ENCODE results near the gene C5.

The C5 gene

GRCh38 chr9:121026260-121026691, 23.8 kb downstream of the C5 start:
- Histone ChIP-seq H3K36me3 (ENCODE audit: insufficient read depth, low read length) (no peaks in the 10 kb centered on the region), H3K9ac (ENCODE audit: low read depth, low read length) (no peak overlapping the region), H3K4me1 (ENCODE audit: insufficient read depth, low read length) (no peaks in the 10 kb centered on the region)

GRCh38 chr9:121024237-121024636, 25.8 kb downstream of the C5 start:
- Histone ChIP-seq H3K9ac (ENCODE audit: low read depth, low read length) (no peak overlapping the region), H3K4me1 (ENCODE audit: insufficient read depth, low read length) (no peaks in the 10 kb centered on the region), H3K9me3 (ENCODE audit: control insufficient read depth, insufficient read depth, low read length) (no peaks in the 10 kb centered on the region), H3K36me3 (ENCODE audit: insufficient read depth, low read length) (no peaks in the 10 kb centered on the region)

More at GRCh38 chr9:121026260-121026691, 23.8 kb downstream of the C5 start:
- no peaks in the 10 kb centered on the region for H3K9me3 ChIP-seq (ENCODE audit: control insufficient read depth, insufficient read depth, low read length)

GRCh38 chr9:121023064-121023463, 27.0 kb downstream of the C5 start:
- no peak overlapping the region for H3K9ac ChIP-seq (ENCODE audit: low read depth, low read length)
- no peaks in the 10 kb centered on the region for H3K9me3 ChIP-seq (ENCODE audit: control insufficient read depth, insufficient read depth, low read length)
- no peaks in the 10 kb centered on the region for H3K36me3 ChIP-seq (ENCODE audit: insufficient read depth, low read length)
- H3K4me1 ChIP-seq (ENCODE audit: insufficient read depth, low read length): no peaks in the 10 kb centered on the region

GRCh38 chr9:121021301-121021700, 28.8 kb downstream of the C5 start:
- no peaks in the 10 kb centered on the region for H3K9me3 ChIP-seq (ENCODE audit: control insufficient read depth, insufficient read depth, low read length)
- H3K4me1 ChIP-seq (ENCODE audit: insufficient read depth, low read length): no peaks in the 10 kb centered on the region
- H3K36me3 ChIP-seq (ENCODE audit: insufficient read depth, low read length): no peaks in the 10 kb centered on the region
- H3K9ac ChIP-seq (ENCODE audit: low read depth, low read length): no peak overlapping the region

- Histone ChIP-seq H3K9me3 (ENCODE audit: control insufficient read depth, insufficient read depth, low read length) (no peaks in the 10 kb centered on the region), H3K4me1 (ENCODE audit: insufficient read depth, low read length) (no peaks in the 10 kb centered on the region), H3K36me3 (ENCODE audit: insufficient read depth, low read length) (no peaks in the 10 kb centered on the region), H3K9ac (ENCODE audit: low read depth, low read length) (no peak overlapping the region)
Measured at GRCh38 chr9:121019273-121019672, 30.8 kb downstream of the C5 start.

GRCh38 chr9:121013911-121014310, 36.2 kb downstream of the C5 start:
- H3K4me1 ChIP-seq (ENCODE audit: insufficient read depth, low read length): no peaks in the 10 kb centered on the region
- no peaks in the 10 kb centered on the region for H3K9me3 ChIP-seq (ENCODE audit: control insufficient read depth, insufficient read depth, low read length)
- no peaks in the 10 kb centered on the region for H3K36me3 ChIP-seq (ENCODE audit: insufficient read depth, low read length)
- H3K9ac ChIP-seq (ENCODE audit: low read depth, low read length): no peak overlapping the region

GRCh38 chr9:121009650-121010049, 40.4 kb downstream of the C5 start:
- Histone ChIP-seq H3K9ac (ENCODE audit: low read depth, low read length) (no peak overlapping the region), H3K9me3 (ENCODE audit: control insufficient read depth, insufficient read depth, low read length) (no peaks in the 10 kb centered on the region), H3K36me3 (ENCODE audit: insufficient read depth, low read length) (no peaks in the 10 kb centered on the region), H3K4me1 (ENCODE audit: insufficient read depth, low read length) (no peaks in the 10 kb centered on the region)

- no peaks in the 10 kb centered on the region for H3K9me3 ChIP-seq (ENCODE audit: control insufficient read depth, insufficient read depth, low read length)
- H3K9ac ChIP-seq (ENCODE audit: low read depth, low read length): no peak overlapping the region
- H3K36me3 ChIP-seq (ENCODE audit: insufficient read depth, low read length): no peaks in the 10 kb centered on the region
- H3K4me1 ChIP-seq (ENCODE audit: insufficient read depth, low read length): no peaks in the 10 kb centered on the region
Measured at GRCh38 chr9:120999317-120999716, 50.8 kb downstream of the C5 start.

GRCh38 chr9:120998111-120998510, 52.0 kb downstream of the C5 start:
- H3K36me3 ChIP-seq (ENCODE audit: insufficient read depth, low read length): no peaks in the 10 kb centered on the region
- no peak overlapping the region for H3K9ac ChIP-seq (ENCODE audit: low read depth, low read length)

GRCh38 chr9:120997502-120997901, 52.6 kb downstream of the C5 start:
- H3K9me3 ChIP-seq (ENCODE audit: control insufficient read depth, insufficient read depth, low read length): no peaks in the 10 kb centered on the region
- no peaks in the 10 kb centered on the region for H3K36me3 ChIP-seq (ENCODE audit: insufficient read depth, low read length)
- H3K4me1 ChIP-seq (ENCODE audit: insufficient read depth, low read length): no peaks in the 10 kb centered on the region
- H3K9ac ChIP-seq (ENCODE audit: low read depth, low read length): no peak overlapping the region

More at GRCh38 chr9:120998111-120998510, 52.0 kb downstream of the C5 start:
- Histone ChIP-seq H3K4me1 (ENCODE audit: insufficient read depth, low read length) (no peaks in the 10 kb centered on the region), H3K9me3 (ENCODE audit: control insufficient read depth, insufficient read depth, low read length) (no peaks in the 10 kb centered on the region)

GRCh38 chr9:120996409-120996808, 53.7 kb downstream of the C5 start:
- H3K4me1 ChIP-seq (ENCODE audit: insufficient read depth, low read length): no peaks in the 10 kb centered on the region
- H3K9me3 ChIP-seq (ENCODE audit: control insufficient read depth, insufficient read depth, low read length): no peaks in the 10 kb centered on the region
- H3K9ac ChIP-seq (ENCODE audit: low read depth, low read length): no peak overlapping the region

GRCh38 chr9:120989065-120989464, 61.0 kb downstream of the C5 start:
- no peaks in the 10 kb centered on the region for H3K36me3 ChIP-seq (ENCODE audit: insufficient read depth, low read length)
- no peaks in the 10 kb centered on the region for H3K9me3 ChIP-seq (ENCODE audit: control insufficient read depth, insufficient read depth, low read length)
- no peak overlapping the region for H3K9ac ChIP-seq (ENCODE audit: low read depth, low read length)
- H3K4me1 ChIP-seq (ENCODE audit: insufficient read depth, low read length): no peaks in the 10 kb centered on the region

More at GRCh38 chr9:120996409-120996808, 53.7 kb downstream of the C5 start:
- H3K36me3 ChIP-seq (ENCODE audit: insufficient read depth, low read length): no peaks in the 10 kb centered on the region

- H3K9me3 ChIP-seq (ENCODE audit: control insufficient read depth, insufficient read depth, low read length): no peaks in the 10 kb centered on the region
- no peaks in the 10 kb centered on the region for H3K4me1 ChIP-seq (ENCODE audit: insufficient read depth, low read length)
- H3K9ac ChIP-seq (ENCODE audit: low read depth, low read length): no peak overlapping the region
- H3K36me3 ChIP-seq (ENCODE audit: insufficient read depth, low read length): no peaks in the 10 kb centered on the region
Measured at GRCh38 chr9:120985819-120986222, 64.3 kb downstream of the C5 start.

GRCh38 chr9:120983259-120983837, 66.7 kb downstream of the C5 start:
- Histone ChIP-seq H3K9me3 (ENCODE audit: control insufficient read depth, insufficient read depth, low read length) (no peaks in the 10 kb centered on the region), H3K9ac (ENCODE audit: low read depth, low read length) (no peak overlapping the region), H3K36me3 (ENCODE audit: insufficient read depth, low read length) (no peaks in the 10 kb centered on the region), H3K4me1 (ENCODE audit: insufficient read depth, low read length) (peaks cover 4% of the 10 kb centered on the region; the same call in 1 of the 2 replicates)

- Histone ChIP-seq H3K36me3 (ENCODE audit: insufficient read depth, low read length) (no peaks in the 10 kb centered on the region), H3K4me1 (ENCODE audit: insufficient read depth, low read length) (peaks cover 4% of the 10 kb centered on the region; the same call in 1 of the 2 replicates), H3K9ac (ENCODE audit: low read depth, low read length) (no peak overlapping the region), H3K9me3 (ENCODE audit: control insufficient read depth, insufficient read depth, low read length) (no peaks in the 10 kb centered on the region)
Measured at GRCh38 chr9:120982836-120983235, 67.2 kb downstream of the C5 start.

Measured in ES-I3 (cell line).